ENCODE data around the gene COL25A1.

COL25A1 gene

GRCh38 chr4:108849611-108850168 lies 452.8 kb downstream of the COL25A1 start:
- no peak for DNase-seq

GRCh38 chr4:108846568-108846967 lies 455.9 kb downstream of the COL25A1 start:
- no peak for DNase-seq

DNA sequence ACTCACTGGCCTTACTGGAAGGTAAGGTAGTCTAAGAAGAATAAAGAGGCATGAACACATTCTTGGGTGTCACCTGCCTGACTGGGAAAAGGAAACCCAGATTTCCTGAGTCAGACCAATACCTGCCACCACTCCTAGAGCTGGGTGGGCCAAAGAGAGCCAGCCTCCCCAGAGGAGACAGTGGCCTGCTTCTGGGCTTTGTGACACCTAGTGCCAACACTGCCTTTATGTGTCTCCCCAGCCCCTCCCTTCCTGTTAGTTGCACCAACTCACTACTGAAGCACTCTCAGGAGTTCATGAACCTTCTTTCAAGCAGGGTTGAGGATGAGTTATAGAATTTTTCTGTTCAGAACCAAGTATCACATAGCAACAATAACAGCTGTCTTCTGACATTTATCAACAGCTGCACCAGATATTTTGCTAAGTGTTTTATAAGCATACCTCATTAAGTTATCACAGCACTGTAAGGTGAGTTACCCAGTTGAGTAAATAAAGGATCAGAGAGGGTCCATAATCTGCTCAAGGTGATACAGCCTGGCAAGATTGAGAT lies 462.0 kb downstream of the COL25A1 start:
- no peak for DNase-seq

DNA sequence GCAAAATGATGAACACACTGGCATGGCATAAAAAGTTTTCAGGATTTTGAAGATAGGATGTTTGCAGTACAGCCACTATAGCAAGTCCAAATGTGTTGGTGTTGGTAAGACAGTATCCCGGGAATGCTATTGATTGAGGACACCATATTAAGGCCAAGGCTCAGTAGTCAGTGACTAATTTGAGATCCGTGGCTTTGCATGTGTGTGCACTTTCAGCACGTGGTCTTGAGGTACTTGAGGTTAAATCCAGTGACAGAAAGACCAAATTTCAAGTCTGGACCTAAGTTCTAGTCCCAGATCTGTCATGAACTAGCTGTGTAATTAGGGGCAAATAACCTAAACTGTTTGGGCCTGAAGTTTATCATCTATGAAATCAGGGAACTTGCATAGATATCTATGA lies 463.1 kb downstream of the COL25A1 start:
- DNase-seq, result no peak

- no peak for DNase-seq
Observed at GRCh38 chr4:108838451-108838850, 464.0 kb downstream of the COL25A1 start.

DNA sequence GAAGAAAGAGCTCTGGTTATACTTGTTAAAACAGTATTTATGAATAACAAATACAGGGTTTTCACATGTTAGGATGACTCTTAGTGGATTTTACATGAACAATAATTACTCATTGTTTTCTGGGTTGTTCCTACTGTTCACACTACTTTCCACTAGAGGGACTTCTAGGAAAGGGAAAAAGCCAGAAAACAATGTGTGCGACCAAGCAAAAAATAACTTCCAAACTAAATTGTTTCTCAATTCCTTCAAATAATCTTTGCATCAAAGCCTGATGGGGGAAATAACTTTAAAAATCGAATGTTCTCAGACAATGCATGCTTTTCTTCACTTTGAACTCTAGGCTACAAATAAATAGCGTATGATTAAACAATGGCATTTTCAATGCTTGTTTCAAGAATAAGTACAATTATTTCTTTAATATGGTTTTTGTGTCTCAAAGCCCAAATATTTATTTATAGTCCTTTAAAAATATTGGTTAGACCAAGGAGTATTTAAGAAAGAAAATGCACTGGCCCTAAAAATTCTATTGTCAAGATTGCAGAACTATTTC lies 467.5 kb downstream of the COL25A1 start:
- peak; percentile 1 for DNase-seq

GRCh38 chr4:108834166-108834834 lies 468.2 kb downstream of the COL25A1 start:
- no peak for DNase-seq

- no peak for DNase-seq
Observed at GRCh38 chr4:108833046-108833445, 469.4 kb downstream of the COL25A1 start.

GRCh38 chr4:108831886-108832285 lies 470.6 kb downstream of the COL25A1 start:
- DNase-seq, result no peak

DNA sequence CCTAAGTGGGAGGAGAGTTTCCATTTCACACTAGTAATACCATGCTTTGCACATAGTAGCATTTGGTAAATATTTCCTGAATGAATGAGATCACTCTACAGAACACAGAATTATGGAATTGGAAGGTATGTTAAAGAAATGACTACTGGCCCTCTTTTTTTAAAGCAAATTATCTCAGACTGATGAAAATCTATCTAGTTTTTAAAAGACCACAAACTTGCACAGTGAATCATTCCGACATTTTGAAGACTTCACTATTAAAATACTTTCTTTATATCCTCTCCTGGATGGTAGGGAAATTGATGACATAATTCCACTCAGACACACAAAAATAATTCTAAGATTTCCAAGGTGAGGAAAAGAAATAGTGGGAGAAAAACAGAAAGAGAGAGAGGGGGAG lies 471.2 kb downstream of the COL25A1 start:
- no peak for DNase-seq

- no peak for DNase-seq
Observed at GRCh38 chr4:108830509-108831244, 471.8 kb downstream of the COL25A1 start.

DNA sequence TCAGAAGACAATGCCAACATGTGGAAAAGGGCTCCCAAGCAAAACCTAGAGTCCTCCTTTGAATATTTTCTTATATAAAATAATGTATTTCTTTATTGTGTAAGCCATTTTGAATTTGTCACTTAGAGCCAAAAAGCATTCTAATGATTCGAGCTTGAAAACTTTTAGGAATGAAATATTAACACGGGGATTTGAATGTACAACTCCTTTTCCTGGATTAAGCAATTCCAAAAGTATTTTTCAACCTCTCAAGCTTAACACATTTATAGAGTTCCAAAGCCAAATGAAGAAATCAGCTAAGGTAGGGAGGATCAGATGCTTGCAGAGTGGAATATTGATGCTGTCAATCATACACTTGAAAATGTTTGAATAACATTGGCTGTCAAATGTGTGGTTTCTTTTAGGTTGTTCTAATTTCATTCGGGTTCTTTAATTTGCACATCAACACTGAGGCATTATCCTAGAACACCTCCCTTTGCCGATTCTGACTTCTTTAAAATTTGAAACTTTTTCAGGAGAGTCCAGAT lies 472.4 kb downstream of the COL25A1 start:
- DNase-seq, result no peak

DNA sequence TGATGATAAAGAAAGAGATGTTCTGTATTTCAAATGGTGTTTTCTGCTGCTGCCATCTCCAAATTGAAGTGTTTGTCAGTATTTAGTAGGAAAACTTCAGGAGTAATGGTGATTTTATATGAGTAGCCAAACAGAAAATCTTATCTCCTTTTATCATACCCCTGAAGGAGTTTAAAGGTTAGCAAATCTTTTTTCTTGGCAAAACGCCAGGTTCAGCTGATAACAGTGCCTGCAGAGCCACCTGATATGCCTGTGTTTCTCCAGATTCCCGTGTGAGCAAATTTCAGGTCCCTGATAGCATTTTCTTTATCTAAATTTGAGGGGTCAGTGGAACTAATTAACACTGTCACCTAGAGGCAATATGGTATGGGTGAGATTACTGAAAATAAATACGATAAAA lies 473.8 kb downstream of the COL25A1 start:
- no peak for DNase-seq

GRCh38 chr4:108825737-108826136 lies 476.7 kb downstream of the COL25A1 start:
- DNase-seq, result no peak

GRCh38 chr4:108821351-108821930 lies 481.0 kb downstream of the COL25A1 start:
- DNase-seq, result no peak

DNA sequence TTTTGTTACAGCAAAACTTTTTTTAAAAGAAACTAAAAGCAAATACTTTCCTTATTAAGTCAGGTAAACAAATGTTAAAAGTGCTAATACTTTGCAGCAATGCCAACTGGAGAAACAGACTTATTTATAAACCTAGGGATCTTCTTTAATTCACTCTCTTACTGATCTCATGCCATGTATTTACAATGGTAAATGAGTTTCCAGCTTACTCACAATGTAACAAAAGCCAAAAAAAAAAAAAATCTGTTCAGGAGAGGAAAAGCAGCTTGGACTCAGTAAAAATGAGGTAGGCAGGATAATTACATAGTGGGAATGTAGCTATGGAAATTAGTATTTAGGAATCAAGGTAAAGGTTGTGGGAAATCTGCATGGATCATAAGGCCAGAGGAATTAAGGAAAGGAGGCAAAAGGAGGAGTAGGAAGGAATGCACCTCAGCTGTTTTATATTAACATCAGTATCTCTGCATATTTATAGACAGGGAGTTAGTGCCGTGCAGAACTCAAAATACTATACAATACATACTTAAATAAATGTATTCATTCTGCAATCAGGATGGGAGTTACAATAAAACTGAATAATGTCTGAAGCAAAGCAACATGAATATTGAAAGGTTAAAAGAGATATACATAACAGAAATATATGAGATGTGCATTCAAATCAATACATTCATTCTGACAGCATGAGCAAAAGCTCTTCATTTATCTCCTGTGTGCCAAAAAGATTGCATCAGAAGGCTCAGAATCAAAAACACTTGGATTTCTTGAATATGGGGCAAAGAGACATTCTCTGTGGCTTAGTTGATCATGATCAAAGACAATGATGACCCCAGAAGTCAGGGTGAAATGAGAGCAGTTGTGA lies 481.7 kb downstream of the COL25A1 start:
- DNase-seq, result no peak

GRCh38 chr4:108814326-108814725 lies 488.1 kb downstream of the COL25A1 start:
- DNase-seq, result no peak

GRCh38 chr4:108813261-108813660 lies 489.2 kb downstream of the COL25A1 start:
- DNase-seq, result no peak

- no peak for DNase-seq
Observed at GRCh38 chr4:108811486-108811885, 491.0 kb downstream of the COL25A1 start.

DNA sequence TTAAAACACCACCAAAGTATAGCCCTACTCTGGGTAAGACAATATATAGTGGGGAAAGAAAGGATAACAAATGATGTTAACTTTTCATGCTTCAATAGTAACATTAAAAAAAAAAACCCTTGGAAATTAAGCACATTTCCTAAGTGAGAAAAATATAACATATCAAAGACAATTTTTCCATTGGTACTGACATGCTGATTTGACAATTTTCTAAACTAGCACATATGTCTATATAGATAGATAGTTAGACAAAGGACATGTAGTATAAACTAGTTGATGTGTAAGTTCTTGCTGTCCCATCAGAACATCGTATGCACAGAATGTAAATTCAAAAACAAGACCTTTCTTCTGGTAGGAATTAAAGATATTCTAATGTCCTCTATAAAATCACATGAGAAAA lies 492.4 kb downstream of the COL25A1 start:
- no peak for DNase-seq

DNA sequence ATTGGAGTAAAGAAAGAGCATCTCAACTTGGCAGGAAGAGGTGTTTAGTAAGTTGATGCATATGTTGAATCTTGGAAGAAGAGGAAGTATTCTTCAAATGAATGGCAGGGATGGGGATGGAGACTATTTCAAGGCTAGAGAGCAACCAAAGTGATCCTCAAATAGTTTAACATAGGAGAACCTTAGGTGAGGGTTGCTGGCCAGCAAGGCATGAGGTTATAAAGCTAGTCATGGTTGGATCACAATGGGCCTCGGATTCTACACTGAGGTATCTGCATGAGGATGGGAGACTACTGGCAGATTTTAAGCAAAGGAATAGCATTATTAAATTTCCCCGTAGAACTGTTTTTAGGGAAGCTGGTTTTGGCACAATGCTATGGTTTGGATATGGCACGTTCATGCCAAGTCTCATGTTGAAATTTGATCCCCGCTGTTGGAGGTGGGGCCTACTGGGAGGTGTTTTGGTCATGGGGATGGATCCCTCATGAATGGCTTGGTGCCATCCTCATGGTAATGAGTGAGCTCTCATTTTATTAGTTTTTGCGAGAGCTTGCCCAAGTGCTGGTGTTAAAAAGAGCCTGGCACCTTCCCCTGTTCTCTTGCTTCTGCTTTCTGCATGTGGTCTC lies 497.7 kb downstream of the COL25A1 start:
- DNase-seq, result no peak

Measured in central memory CD4-positive, alpha-beta T cell (primary cell).